H54 (cell line): Measurements from ENCODE around the gene RHOXF2B.
"Not testable (repeated sequence)": the region's sequence is repeated elsewhere in the genome, so short reads cannot be mapped to it uniquely, and the experiment has no call there.

Experiments
- DNase-seq: peaks from one replicate; pipeline ENCODE4 v3.0.0; 2011; ENCODE audit warnings: low spot score, mixed read lengths; ENCODE audit not compliant: insufficient read length
- FAIRE-seq: peaks from 3 replicates; lab custom pipeline; 2011; peaks lifted over from hg19 to GRCh38; lab: Jason Lieb, UNC
- POLR2A ChIP-seq: IDR thresholded peaks from 2 replicates; pipeline ENCODE4 v1.6.1; 2011; ENCODE audit warnings: low read depth, mild to moderate bottlenecking, low read length

The RHOXF2B gene

GRCh38 chrX:120077590-120077989, at the start of gene RHOXF2B:
Gene RHOXF2B, minus strand, starts transcription at chrX:120077690. Its CDS starts 138 bp downstream, at chrX:120077552.
- not testable (repeated sequence) for DNase-seq, FAIRE-seq

GRCh38 chrX:120125444-120125843, 48.0 kb upstream of the RHOXF2B start:
- no peak for TF ChIP-seq POLR2A
- no peak for FAIRE-seq
- DNase-seq, result no peak

GRCh38 chrX:120120223-120120622, 42.7 kb upstream of the RHOXF2B start:
- DNase-seq (no peak), FAIRE-seq (no peak)
- TF ChIP-seq POLR2A, result no peak

GRCh38 chrX:120115438-120115963, 38.0 kb upstream of the RHOXF2B start, which contains the start of gene RHOXF1:
Gene RHOXF1, minus strand, starts transcription at chrX:120115913. Its CDS starts 51 bp downstream, at chrX:120115862.
- FAIRE-seq, result no peak
- TF ChIP-seq POLR2A, result no peak
- DNase-seq, result no peak

GRCh38 chrX:120111611-120112010, 34.1 kb upstream of the RHOXF2B start:
- TF ChIP-seq POLR2A, result no peak
- no peak for DNase-seq
- no peak for FAIRE-seq

- DNase-seq, result no peak
- no peak for FAIRE-seq
- TF ChIP-seq POLR2A, result no peak
These were observed 31.9 kb upstream of the RHOXF2B start for GRCh38 chrX:120109378-120109777.

- DNase-seq, FAIRE-seq: not testable (repeated sequence)
These were observed 27.2 kb upstream of the RHOXF2B start for GRCh38 chrX:120104707-120105106.

- not testable (repeated sequence) for DNase-seq, FAIRE-seq
These were observed 23.6 kb upstream of the RHOXF2B start for GRCh38 chrX:120101057-120101456.

GRCh38 chrX:120090208-120090607, 12.7 kb upstream of the RHOXF2B start:
- no peak for TF ChIP-seq POLR2A
- DNase-seq (no peak), FAIRE-seq (no peak)

GRCh38 chrX:120087289-120088017, 10.0 kb upstream of the RHOXF2B start:
- TF ChIP-seq POLR2A, result no peak
- no peak for DNase-seq
- no peak for FAIRE-seq

- DNase-seq, result not testable (repeated sequence)
- peak; percentile 55 for FAIRE-seq
These were observed 8.2 kb upstream of the RHOXF2B start for GRCh38 chrX:120085553-120086185.

GRCh38 chrX:120066169-120066568, 11.3 kb downstream of the RHOXF2B start:
- DNase-seq, FAIRE-seq: not testable (repeated sequence)

GRCh38 chrX:120042712-120043111, 34.8 kb downstream of the RHOXF2B start:
- DNase-seq, FAIRE-seq: not testable (repeated sequence)

- DNase-seq, FAIRE-seq: not testable (repeated sequence)
These were observed 35.2 kb downstream of the RHOXF2B start for GRCh38 chrX:120042247-120042646.

GRCh38 chrX:120040176-120040575, 37.3 kb downstream of the RHOXF2B start:
- not testable (repeated sequence) for FAIRE-seq, DNase-seq

- not testable (repeated sequence) for DNase-seq, FAIRE-seq
These were observed 38.3 kb downstream of the RHOXF2B start for GRCh38 chrX:120039087-120039733.
